Measurements from ENCODE around the gene ANXA8.
"Not testable (repeated sequence)": the region's sequence is repeated elsewhere in the genome, so short reads cannot be mapped to it uniquely, and the experiment has no call there.

ANXA8 gene, protein sequence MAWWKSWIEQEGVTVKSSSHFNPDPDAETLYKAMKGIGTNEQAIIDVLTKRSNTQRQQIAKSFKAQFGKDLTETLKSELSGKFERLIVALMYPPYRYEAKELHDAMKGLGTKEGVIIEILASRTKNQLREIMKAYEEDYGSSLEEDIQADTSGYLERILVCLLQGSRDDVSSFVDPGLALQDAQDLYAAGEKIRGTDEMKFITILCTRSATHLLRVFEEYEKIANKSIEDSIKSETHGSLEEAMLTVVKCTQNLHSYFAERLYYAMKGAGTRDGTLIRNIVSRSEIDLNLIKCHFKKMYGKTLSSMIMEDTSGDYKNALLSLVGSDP

DNA sequence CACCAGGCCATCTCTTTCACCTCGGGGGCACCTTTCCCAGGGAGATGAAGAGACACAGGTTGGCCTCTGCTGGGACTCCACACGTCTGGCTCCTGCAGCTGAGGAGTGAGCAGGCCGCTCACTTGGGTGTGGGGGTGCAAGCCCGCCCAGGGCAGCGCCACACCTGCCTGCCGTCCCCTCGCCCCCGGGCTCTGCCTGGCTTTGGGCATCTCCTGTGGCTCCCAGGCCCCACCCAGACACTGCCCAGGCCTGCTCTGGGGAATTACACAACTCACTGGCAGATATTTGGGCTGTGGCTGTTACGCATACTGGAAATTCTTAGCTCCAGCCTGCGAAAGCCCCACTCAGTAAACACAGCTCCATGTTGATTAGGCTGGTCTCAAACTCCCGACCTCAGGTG is at the start of gene ANXA8:
TSS of gene ANXA8 (minus strand) at position 193 of the 400 bp plus-strand sequence. CDS start at position 11, 182 bp downstream.
- DNase-seq: not testable (repeated sequence)

GRCh38 chr10:47523475-47523874 is 39.6 kb upstream of the ANXA8 start, which contains the start of gene AGAP9:
TSS of gene AGAP9 (minus strand) at chr10:47523638. CDS start at chr10:47523526, 112 bp downstream.
- not testable (repeated sequence) for DNase-seq

DNA sequence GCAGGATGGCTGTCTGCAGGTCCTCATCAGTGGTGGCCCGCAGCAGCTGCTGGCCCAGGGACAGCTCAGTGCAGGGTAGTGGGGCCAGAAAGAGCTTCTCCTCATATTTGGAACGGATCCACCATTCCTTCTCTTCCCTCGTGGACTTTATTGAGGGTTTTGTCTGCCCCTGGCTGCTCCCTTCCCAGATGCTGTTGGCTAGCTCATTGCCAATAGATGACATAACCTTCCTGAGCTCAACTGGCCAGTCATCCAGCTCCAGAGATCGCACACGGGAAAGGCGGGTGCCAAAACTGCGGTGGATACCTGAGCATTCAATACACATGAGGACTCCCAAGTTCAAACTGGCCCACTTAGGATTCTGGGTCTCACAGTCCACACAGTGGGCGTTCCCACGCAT is 18.4 kb upstream of the ANXA8 start:
- DNase-seq: not testable (repeated sequence)

- DNase-seq: not testable (repeated sequence)
These were observed 10.3 kb upstream of the ANXA8 start for GRCh38 chr10:47494226-47494625.

- DNase-seq: not testable (repeated sequence)
These were observed 7.7 kb upstream of the ANXA8 start, which contains the start of gene FAM25G for GRCh38 chr10:47491600-47491999. TSS of gene FAM25G (minus strand) at chr10:47491700. CDS start at chr10:47491674, 26 bp downstream.

GRCh38 chr10:47489630-47490029 is 5.7 kb upstream of the ANXA8 start:
- DNase-seq: not testable (repeated sequence)

DNA sequence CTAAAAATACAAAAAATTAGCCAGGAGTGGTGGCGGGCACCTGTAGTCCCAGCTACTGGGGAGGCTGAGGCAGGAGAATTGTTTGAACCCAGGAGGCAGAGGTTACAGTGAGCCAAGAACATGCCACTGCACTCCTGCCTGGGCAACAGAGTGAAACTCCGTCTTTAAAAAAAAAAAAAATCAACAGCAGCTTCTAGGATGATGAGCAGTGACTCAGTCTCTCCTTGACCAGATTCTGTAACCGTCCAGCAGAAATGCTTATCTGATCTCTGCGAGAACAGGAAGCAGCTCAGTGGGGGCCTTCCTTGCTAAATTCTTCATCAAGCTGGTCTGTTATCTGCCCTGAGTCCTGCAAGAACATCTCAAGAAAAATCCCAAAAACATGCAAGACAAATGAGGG is 2.0 kb upstream of the ANXA8 start:
- not testable (repeated sequence) for DNase-seq

DNA sequence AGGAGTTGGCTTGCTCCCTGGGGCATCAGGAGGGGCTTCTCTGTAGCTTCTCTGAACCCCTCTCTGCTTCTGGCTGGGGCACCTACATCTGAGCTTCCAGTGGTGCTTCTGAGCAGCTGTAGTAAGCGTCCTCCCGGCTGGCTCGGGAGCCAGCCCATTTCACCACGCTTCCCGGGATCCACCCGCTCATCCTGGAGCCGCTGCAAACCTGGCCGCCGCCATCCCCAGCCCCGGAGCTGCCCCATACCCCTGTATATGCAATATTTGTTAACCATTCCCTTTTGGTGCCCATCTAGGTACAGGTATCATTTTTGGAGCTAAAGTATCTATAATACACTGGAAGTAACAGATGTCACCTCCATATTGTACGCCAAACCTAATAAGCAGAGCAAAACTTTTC is 871 bp upstream of the ANXA8 start:
- not testable (repeated sequence) for DNase-seq

DNA sequence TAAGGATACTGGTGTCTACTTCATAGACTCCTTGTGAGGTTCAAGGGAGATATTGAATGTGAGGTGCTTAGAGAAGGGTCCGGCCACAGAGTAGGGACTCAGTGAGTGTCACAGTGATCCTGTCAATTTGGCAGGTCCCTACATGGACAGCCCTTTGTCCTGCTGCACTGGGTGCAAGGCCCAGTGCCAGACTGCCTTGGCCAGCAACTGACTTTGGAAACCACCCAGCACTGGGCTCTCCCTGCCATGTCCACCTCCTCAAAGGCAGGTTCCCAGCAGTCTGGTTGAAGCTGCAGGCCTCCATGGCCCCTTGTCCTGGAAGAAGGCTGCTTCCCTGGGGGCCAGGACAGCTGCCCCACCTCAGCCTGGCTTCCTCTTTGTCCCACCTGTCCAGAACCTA is 1.5 kb downstream of the ANXA8 start:
- not testable (repeated sequence) for DNase-seq

DNA sequence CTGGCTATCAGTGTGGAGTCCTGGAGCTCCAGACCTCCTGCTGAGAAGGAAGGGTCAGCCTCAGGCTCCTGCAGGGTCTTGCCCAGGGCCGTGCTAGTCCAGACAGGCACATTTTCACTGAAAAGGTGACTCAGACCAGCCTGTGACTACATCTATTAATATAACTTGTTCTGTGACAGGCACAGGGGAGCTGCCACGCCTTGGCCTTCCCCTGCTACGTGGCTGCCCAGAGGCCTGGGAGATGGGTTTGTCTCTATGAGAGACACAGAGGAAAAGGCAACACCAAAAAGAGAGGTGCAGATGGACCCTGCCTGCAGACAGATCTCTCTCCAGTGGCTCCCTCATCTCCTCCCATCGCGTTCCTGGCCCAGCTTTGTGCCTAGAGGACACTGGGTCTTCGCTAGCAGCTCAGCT is 2.1 kb downstream of the ANXA8 start:
- not testable (repeated sequence) for DNase-seq

DNA sequence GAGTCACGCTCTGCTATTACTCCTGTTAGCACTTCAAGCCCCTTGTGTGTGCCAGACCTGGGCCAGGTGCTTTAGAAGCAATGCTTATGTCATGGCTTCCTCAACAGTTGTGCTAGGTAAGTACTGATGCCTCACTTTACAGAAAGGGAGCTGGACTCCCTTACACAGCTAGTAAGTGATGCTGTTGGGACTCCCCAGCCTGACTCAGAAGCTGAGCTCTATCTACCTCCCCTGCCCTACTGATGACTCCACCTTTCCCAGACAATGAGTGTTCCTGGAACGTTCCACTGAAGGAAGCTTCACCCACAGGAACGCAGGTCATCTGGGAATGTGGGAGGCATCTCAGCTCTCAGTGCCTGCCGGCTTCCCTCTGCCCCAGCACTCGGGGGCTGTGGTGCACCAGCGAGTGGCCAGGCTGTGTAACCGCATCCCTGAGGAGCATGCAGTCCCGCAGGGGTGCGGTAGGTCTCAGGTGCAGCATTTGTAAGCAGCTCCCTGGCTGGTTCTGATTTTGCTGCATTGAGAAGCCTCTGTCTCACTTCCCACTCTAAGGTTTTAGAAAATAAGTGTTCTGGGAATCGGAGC is 2.6 kb downstream of the ANXA8 start:
- not testable (repeated sequence) for DNase-seq

- DNase-seq: not testable (repeated sequence)
These were observed 3.8 kb downstream of the ANXA8 start for GRCh38 chr10:47480133-47480532.

GRCh38 chr10:47478114-47478513 is 5.8 kb downstream of the ANXA8 start:
- not testable (repeated sequence) for DNase-seq

DNA sequence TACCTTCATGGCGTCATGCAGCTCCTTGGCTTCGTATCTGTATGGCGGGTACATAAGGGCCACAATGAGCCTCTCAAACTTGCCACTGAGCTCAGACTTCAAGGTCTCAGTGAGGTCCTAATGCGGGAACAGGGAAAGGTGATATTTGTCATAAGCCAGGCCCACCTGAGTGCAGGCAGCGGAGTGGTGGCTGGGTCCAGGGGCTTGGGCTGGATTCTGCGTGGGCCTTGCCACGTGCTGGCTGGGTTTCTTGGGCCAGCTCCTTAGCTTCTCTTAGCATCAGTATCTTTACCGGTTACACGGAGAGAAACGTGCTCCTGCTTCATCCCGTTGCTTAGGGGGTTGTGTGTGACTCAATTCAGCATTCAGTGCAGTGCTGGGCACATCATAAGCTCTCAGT is 6.8 kb downstream of the ANXA8 start:
- DNase-seq: not testable (repeated sequence)

- DNase-seq: not testable (repeated sequence)
These were observed 8.8 kb downstream of the ANXA8 start for GRCh38 chr10:47475101-47475500.

GRCh38 chr10:47473516-47473915 is 10.4 kb downstream of the ANXA8 start:
- DNase-seq: not testable (repeated sequence)

GRCh38 chr10:47472647-47473046 is 11.3 kb downstream of the ANXA8 start:
- DNase-seq: not testable (repeated sequence)

- DNase-seq: not testable (repeated sequence)
These were observed 11.8 kb downstream of the ANXA8 start for GRCh38 chr10:47472072-47472471.

GRCh38 chr10:47468731-47469528 is 15.0 kb downstream of the ANXA8 start:
- DNase-seq: not testable (repeated sequence)

DNA sequence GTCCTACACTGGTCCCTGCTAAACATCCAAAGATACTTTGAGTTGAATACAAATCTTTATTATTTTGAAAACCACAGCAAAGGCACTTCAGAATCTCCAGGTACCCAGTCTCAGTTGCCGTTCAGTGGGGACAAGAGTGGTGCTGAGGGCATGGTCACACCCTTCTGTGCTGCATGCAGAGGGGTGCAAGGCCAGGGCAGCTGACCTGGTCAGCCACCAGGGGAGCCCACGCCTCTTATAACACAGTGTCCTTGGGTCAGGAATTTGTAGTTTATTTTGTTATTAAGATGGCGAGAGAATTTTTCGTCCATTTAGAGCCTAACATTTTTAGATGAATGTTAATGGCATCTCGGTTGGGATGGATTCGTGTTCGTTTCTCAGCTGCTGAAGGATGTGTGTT is 16.0 kb downstream of the ANXA8 start:
- DNase-seq: not testable (repeated sequence)

- not testable (repeated sequence) for DNase-seq
These were observed 16.5 kb downstream of the ANXA8 start for GRCh38 chr10:47467458-47467857.

- DNase-seq: not testable (repeated sequence)
These were observed 18.5 kb downstream of the ANXA8 start for GRCh38 chr10:47465216-47465917.

Data from NCI-H2029 treated with DMSO at 0.1 percent for 48 hours (cell line).